Epithelial cell of prostate (primary cell): ENCODE measurements around the gene DCAF12.
A peak's percentile ranks its signal among the peaks of the same experiment; 100 is the strongest.
"Not testable (repeated sequence)": the region's sequence is repeated elsewhere in the genome, so short reads cannot be mapped to it uniquely, and the experiment has no call there.

Source experiments
- DNase-seq: peaks from one replicate; pipeline ENCODE4 v3.0.0-alpha.2; 2011; ENCODE audit warnings: low read depth, low spot score
- H3K27ac ChIP-seq: fragments of 450-650 bp; 2 replicates; pipeline ENCODE4 v1.5.1; 2017; ENCODE audit warnings: mild to moderate bottlenecking

Gene DCAF12

DNA sequence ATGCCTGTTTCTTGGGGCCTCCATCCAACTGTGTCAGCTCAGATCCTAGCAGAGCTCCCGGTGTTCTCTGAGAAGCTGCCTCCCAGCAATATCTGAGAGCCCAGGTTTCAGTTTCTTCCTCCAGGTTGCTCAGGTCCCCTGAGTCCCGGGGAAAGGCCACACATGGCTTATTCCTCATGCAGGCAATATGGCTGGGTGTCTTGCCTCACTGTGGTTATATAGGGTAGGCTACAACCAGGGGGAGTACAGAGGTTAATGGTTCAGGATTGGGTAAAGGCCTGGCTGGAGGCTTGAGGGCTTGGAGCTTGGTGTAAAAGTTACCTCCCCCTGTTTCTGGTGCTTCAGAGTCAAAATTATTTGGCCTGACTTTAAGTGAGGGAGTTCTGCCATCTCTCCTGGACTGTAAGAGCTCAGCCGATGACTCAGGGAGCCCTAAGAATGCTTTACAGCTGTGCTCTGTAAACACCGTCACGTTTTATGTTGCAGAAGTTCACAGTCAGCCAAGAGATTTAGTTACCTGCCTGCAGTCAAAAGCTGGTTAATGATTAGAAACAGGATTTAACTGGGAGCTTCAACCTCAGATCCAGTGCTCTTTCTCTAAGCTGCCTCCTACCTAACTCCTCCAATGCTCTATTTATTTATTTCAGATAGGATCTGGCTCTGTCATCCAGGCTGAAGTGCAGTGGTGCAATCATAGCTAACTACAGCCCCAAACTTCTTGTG is 53.5 kb downstream of the DCAF12 start:
- peak overlapping the region; percentile 92 for H3K27ac ChIP-seq
- peak; percentile 85 for DNase-seq

DNA sequence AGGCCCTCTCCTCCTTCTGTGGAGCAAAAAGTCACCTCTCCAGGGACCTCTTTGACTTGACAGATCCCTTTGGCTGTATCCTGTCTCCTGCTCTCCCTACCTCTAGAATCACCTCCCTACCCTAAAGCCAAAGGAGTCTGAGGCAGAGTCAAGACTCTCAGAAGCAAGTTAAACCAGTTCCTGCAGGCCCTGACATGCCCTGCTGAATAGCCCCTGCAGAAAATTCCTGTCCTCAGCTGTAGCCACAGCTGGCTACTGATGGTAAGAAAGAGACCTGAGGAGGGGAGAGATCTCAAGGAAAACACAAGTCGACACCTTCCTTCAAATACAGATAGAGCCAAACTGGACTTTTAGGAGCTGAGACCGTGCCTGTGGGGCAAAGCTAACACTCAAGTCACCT is 54.1 kb downstream of the DCAF12 start:
- DNase-seq, result peak; percentile 90
- H3K27ac ChIP-seq, result peak overlapping the region; percentile 92

DNA sequence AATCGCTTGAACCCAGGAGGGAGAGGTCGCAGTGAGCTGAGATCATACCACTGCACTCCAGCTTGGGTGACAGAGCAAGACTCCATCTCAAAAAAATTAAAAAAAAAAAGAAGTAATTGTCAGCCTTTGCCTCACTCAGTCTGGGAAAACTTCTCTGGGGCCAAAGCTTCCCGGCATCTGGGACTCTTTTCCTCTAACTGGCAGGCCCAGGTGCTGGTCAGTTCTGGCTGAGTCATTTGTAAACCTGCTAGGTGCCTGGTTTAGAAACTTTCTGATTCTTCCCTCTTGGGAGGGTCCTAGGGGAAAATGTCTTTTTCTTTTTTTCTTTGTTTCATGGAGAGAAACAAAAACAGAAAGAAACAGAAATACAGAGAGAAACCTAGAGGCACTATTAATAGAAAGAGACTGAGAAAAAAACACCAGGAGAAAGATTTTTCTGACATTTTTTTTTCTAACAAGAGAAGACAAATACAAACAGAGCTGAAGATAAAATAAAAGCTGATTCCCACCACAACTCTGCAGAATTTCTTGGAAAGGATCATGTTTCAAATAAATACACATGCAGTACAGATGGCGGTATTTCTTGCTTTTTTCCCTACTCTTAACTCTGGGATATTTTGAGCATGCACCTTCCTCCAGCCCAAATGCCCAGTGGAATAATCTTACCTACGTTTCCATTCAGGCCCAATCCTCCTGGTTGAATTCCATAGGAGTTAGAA is 55.7 kb downstream of the DCAF12 start:
- peak overlapping the region; percentile 92 for H3K27ac ChIP-seq
- no peak for DNase-seq

DNA sequence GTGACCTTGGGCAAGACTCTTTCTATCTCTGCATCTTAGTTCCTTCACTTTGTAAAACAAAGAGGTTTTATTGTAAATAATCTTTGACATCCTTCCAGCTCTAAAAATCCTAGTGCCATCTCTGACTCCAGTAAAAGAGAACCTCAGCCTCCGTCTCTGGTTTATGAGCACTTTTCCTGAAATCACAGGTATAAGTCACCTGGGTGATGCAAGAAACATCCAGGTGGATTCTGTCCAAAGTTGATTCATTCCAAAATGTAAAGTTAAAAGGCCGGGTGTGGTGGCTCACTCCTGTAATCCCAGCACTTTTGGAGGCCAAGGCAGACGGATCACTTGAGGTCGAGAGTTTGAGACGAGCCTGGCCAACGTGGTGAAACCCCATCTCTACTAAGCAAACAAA is 56.7 kb downstream of the DCAF12 start:
- no peak for DNase-seq

DNA sequence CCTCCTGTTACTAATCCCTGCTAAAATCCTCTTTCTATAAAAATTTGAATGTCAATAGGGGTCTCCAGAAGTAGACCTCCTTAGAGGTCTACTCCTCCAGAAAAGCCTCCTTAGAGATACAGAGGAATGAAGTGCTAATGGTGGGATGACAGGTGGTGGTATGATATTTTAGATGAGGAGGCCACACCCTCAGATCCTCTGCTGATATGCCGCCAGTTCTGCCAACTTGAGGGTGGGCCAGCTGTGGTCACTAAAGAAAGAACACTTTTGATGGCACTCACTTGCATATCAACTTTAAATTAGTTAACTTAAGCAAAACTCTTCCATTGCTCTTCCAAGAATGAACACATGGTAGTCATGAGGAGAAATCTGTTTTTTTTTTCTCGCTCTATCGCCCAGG is 61.0 kb downstream of the DCAF12 start:
- no peak overlapping the region for H3K27ac ChIP-seq
- no peak for DNase-seq

More for the DNA sequence above, 56.7 kb downstream of the DCAF12 start:
- H3K27ac ChIP-seq, result peak overlapping the region; percentile 92

DNA sequence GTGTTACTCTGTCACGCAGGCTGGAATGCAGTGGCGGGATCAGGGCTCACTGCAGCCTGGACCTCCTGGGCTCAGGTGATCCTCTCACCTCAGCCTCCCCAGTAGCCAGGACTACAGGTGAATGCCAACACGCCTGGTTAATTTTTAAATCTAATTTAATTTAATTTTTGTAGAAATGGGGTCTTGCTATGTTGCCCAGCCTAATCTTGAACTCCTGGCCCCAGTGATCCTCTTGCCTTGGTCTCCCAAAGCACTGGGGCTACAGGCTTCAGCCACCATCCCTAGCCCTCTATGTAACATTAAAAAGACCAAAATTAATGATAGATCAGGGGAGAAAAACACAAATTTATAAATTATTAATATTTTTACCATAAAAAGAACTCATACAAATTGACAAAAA is 66.5 kb downstream of the DCAF12 start:
- no peak for DNase-seq
- no peak overlapping the region for H3K27ac ChIP-seq

DNA sequence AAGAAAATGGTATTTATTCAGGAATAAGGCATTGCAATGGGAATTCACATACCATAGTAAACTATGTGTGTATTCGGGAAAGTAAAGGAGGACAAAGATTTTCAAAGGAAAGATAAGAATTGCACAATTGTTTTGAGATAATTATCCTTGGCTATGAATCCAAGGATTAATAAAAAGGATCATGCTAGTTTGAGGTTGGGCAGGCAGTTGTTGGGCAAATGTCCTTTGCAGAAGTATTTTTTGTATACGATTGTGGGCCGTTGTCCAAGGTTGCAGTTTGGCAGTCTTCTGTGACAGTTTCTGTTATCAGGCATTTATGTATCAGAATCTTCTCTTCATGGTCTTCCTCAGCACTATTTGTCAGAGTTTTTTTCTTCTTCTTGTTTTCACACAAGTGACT is 67.2 kb downstream of the DCAF12 start:
- H3K27ac ChIP-seq, result no peak overlapping the region
- no peak for DNase-seq

DNA sequence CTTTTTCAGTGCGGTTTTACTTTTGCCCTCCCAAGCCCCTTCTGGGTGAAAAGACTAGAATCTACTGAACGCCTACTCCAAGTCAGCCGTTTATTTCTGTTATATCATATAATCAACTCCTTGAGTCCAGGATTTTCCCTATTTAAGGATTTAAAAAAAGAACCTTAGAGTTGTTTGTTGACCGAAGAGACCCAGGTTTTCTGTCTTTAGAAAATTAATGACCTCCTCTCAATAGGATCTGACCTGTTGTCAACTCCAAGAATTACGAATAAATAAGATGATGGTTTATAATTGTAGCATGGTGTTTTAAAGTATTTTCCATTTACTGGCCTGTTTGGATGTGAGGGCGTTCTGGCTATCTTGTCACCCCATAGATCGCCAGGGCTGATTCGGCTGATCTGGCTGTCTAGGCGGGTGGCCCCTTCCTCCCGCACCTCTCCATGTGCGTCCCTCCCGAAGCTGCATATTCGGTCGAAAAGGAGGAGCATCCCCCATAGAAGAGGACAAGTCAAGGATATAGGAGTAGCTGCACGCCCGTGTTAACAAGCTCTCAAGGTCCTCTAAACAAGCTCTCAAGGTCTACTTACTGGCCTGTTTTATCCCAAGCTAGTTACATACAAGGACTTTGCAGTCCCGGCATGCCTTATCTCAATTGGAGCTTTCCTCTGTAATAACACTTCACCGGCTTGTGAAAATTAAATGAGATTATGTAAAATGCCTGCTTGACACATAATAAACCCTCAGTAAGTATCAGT is 76.7 kb downstream of the DCAF12 start:
- H3K27ac ChIP-seq, result peak overlapping the region; percentile 92
- no peak for DNase-seq

DNA sequence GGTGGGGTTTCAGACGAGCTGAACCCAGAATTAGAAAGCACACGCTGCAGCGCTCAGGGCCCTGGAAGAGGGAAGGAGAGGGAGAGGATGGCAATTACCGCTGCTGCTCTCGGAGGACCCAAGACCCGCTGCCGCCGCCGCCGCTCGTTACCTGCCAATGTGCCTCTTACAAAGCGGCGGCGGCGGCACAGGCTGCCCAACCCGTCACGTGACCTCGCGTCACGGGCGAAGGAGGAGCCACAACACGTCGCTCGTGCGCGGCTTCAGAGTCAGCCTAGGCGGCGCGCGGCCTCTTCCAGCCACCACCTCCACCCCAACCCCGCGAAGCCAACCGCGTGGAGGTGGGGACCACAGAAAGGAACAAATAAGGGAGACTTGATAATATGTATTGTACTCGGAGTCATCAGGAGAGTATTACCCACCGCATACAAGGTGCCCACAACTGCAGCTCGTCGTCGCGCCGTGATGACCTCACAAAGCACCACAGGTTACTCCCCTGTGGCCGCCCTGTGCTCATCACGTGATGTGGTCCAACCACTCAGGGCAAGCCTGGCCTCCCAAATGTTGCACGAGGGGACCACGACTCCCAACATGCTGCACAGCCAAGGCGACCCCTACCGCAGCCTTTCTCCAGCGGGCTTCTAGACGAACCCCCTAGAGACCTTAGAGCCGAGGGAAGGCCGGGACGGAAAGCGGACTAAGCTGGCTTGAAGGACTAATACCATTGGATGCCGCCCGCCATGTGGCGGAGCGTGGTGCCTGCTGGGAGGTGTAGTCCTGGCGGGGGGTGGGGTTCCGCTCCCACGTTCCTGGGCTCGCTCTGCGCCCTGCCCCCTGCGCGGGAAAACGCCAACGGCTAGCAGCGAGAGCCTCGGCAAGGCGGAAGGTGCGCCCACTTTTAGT is 77.5 kb downstream of the DCAF12 start, which contains the start of gene UBAP2:
TSS of gene UBAP2 (minus strand) at position 161 of the 903 bp plus-strand sequence. CDS start 31,739 bp downstream, outside the sequence.
- H3K27ac ChIP-seq, result peak within 1 kb of the TSS; percentile 92
- DNase-seq, result peak; percentile 91

DNA sequence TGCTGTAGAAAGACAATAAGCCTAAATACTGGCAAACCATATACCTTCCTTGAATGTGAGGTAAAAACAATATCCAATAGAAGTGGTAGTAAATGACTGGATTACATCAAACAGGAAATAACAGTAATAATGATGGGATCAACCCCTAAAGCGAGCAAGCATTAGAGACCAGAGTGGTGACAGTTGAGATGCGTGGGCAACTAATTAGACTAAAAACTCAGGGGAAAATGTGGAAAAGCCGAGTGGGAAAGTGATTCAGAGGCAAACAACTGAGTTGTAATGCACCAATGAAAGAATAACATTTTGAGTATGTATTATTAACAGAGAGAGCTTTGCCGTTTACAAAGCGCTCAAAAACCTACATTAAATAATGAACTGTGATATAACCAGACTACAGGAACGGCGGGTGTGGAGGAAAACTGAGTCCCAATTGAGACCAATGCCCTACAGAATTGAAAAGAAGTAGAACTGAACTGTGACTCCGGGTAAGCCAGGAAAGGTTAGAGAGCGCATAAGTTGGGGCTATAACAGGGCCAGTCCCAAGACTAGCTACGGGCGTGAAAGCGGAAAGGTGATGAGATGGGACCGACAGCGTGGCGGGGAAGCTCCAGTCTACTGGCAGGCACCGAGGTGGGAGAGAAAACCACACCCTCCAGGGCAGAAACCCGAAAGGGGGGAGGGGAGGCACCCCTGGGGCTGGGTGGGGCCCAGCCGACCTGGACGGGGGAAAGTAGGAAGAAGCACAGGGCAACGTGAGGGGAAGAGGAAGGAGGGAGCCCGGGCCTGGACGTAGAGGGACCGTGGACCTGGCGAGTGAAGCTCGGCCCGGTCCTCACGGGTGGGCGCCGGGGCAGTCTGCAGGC is 78.4 kb downstream of the DCAF12 start:
- peak overlapping the region; percentile 92 for H3K27ac ChIP-seq
- no peak for DNase-seq

DNA sequence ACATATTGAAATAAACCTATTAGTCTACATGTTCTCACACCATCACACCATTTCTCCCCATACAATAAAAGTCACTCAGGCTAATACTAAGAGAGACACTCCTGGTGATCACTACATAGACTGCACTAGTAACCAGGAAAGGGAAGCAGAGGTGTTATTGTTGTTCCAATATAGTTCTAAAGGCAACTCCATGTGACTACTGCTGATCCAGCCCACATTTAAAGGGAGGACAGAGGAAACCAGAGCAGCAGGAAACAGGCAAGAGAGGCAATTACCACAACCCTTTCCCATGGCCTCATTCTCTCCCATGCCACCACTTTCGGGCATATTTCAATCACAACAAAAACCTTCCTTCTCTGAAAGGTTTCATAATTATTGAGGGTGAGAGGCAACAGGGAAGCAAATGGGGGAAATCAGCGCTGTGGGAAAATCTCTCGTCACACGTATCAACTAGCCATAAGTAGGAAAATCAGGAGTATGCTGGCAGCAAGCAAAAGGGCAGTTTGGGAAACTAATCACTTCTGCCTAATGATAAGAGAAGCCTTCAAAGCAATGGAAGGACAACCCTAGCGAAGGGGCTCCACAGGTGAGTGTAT is 79.6 kb downstream of the DCAF12 start:
- peak overlapping the region; percentile 92 for H3K27ac ChIP-seq
- DNase-seq, result peak; percentile 22

DNA sequence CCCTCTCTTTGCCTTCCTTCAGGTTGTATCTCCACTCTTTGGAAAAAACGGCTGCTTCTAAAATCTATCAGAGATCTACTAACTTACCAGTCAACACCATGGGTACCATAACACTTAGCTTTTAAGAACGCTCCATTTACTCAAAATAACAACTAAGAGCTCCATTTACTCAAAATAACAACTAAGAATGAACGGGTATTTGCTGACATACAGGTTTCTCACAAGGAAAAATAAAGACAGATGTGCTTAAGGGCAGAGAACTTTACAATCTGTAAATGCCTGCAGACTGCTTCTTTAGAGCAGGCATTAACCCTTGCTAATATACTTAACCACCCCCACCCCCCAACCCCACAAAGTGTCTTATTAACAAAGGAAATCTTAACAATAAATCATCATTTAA is 80.6 kb downstream of the DCAF12 start:
- DNase-seq, result no peak

DNA sequence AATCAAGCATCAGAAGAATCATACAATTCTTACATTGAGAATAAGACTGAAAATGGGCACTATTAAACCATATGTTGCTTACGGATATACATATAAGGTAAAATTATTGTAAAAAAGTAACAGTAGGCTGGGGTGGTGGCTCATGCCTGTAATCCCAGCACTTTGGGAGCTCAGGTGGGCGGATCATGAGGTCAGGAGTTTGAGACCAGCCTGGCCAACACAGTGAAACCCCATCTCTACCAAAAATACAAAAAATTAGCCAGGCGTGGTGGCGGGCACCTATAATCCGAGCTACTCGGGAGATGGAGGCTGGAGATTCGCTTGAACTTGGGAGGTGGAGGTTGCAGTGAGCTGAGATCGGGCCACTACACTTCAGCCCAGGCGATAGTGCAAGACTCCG is 84.4 kb downstream of the DCAF12 start:
- DNase-seq, H3K27ac ChIP-seq: not testable (repeated sequence)

More for the DNA sequence above, 80.6 kb downstream of the DCAF12 start:
- H3K27ac ChIP-seq, result no peak overlapping the region

DNA sequence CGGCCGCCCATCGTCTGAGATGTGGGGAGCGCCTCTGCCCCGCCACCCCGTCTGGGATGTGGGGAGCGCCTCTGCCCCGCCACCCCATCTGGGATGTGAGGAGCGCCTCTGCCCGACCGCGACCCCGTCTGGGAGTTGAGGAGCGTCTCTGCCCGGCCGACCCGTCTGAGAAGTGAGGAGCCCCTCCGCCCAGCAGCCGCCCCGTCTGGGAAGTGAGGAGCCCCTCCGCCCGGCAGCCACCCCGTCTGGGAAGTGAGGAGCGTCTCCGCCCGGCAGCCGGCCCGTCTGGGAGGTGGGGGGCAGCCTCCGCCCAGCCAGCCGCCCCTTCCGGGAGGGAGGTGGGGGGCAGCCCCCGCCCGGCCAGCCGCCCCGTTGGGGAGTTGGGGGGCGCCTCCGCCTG is 87.6 kb downstream of the DCAF12 start:
- not testable (repeated sequence) for H3K27ac ChIP-seq

DNA sequence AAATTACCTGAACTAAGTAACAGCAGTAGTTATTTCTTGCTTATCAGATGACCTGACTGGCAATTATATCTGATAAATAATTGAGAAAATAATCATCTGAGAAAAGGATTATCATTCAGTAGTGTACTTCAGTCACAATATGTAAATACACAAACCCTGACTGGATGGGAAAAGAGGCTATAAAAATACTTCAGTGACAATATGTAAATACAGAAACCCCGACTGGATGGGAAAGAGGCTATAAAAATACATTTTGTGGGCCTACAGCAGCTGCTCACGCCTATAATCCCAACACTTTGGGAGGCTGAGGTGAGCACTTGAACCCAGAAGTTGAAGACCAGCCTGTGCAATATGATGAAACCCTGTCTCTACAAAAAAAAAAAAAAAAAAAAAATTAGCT is 88.9 kb downstream of the DCAF12 start:
- no peak overlapping the region for H3K27ac ChIP-seq
- no peak for DNase-seq

More for the DNA sequence above, 87.6 kb downstream of the DCAF12 start:
- not testable (repeated sequence) for DNase-seq

DNA sequence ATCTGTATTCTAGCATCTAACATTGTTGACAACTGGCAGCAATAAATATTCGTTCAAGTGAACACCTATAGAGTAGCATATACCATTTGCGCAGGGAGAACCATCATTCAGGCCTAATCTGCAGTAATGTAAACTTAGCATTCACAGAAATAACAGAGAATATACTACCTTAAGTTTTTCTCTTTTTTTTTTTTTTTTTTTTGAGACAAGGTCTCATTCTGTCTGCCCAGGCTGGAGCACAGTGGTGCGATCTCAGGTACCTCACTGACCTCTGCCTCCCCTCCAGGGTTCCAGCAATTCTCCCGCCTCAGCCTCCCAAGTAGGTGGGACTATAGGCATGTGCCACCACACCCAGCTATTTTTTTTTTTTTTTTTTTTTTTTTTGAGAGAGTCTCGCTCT is 89.9 kb downstream of the DCAF12 start:
- H3K27ac ChIP-seq, result no peak overlapping the region
- no peak for DNase-seq
